Hematopoietic multipotent progenitor cell treated with erythropoietin and hydrocortisone succinate and interleukin-3 and kit ligand, for 4 days (in vitro differentiated cells): ENCODE measurements around the gene SPP1.
"Not testable (repeated sequence)": the region's sequence is repeated elsewhere in the genome, so short reads cannot be mapped to it uniquely, and the experiment has no call there.

ENCODE experiments used
- DNase-seq: peaks from one replicate; pipeline ENCODE4 v3.0.0-alpha.2; 2015

SPP1 gene

GRCh38 chr4:87995435-87995834, 19.9 kb downstream of the SPP1 start:
- DNase-seq = no peak

- DNase-seq = not testable (repeated sequence)
Measured at GRCh38 chr4:87999191-87999691, 23.7 kb downstream of the SPP1 start.

GRCh38 chr4:88001871-88002270, 26.4 kb downstream of the SPP1 start:
- no peak for DNase-seq

GRCh38 chr4:88002786-88003185, 27.3 kb downstream of the SPP1 start:
- DNase-seq = no peak

- no peak for DNase-seq
Measured at GRCh38 chr4:88003261-88003660, 27.7 kb downstream of the SPP1 start.

- no peak for DNase-seq
Measured at GRCh38 chr4:88005076-88005475, 29.6 kb downstream of the SPP1 start.

GRCh38 chr4:88005946-88006345, 30.4 kb downstream of the SPP1 start:
- DNase-seq = no peak

- DNase-seq = no peak
Measured at GRCh38 chr4:88006956-88007303, 31.4 kb downstream of the SPP1 start.

GRCh38 chr4:88007304-88008121, 32.0 kb downstream of the SPP1 start, which contains the start of gene PKD2:
PKD2 (plus strand) TSS chr4:88007635; CDS start chr4:88007734, 99 bp downstream.
- peak; percentile 92 for DNase-seq

- peak; percentile 64 for DNase-seq
Measured at GRCh38 chr4:88008122-88008742, 32.7 kb downstream of the SPP1 start.

GRCh38 chr4:88008743-88009171, 33.2 kb downstream of the SPP1 start:
- peak; percentile 67 for DNase-seq

- no peak for DNase-seq
Measured at GRCh38 chr4:88009871-88010270, 34.4 kb downstream of the SPP1 start.

GRCh38 chr4:88010966-88011365, 35.5 kb downstream of the SPP1 start:
- no peak for DNase-seq

GRCh38 chr4:88012647-88013046, 37.1 kb downstream of the SPP1 start:
- peak; percentile 88 for DNase-seq

- DNase-seq = peak; percentile 54
Measured at GRCh38 chr4:88014386-88014905, 38.9 kb downstream of the SPP1 start.

GRCh38 chr4:88015659-88016295, 40.3 kb downstream of the SPP1 start:
- DNase-seq = no peak

- no peak for DNase-seq
Measured at GRCh38 chr4:88017516-88018297, 42.2 kb downstream of the SPP1 start.

GRCh38 chr4:88018466-88018865, 43.0 kb downstream of the SPP1 start:
- no peak for DNase-seq

GRCh38 chr4:88021824-88022223, 46.3 kb downstream of the SPP1 start:
- DNase-seq = no peak

- no peak for DNase-seq
Measured at GRCh38 chr4:88022289-88022688, 46.8 kb downstream of the SPP1 start.

- DNase-seq = not testable (repeated sequence)
Measured at GRCh38 chr4:88025868-88026661, 50.6 kb downstream of the SPP1 start.
